Nephron (organoid): Measurements from ENCODE around the gene MUC20.
"Not testable (repeated sequence)": the region's sequence is repeated elsewhere in the genome, so short reads cannot be mapped to it uniquely, and the experiment has no call there.

Experiments
- H3K27ac Mint-ChIP-seq, 3 experiments: 2 replicates each; pipeline ENCODE4 v1.8.0; 2020; ENCODE audit warnings: mixed read lengths in 3 of 3, mild to moderate bottlenecking in 2 of 3, moderate library complexity in 1 of 3
- H3K27me3 Mint-ChIP-seq: 2 replicates; pipeline ENCODE4 v1.8.0; 2021; ENCODE audit warnings: low read depth, mild to moderate bottlenecking, moderate library complexity, mixed read lengths
- H3K36me3 Mint-ChIP-seq: 2 replicates; pipeline ENCODE4 v1.8.0; 2020; ENCODE audit warnings: low read depth, mixed read lengths
- H3K4me1 Mint-ChIP-seq: 2 replicates; pipeline ENCODE4 v1.8.0; 2020; ENCODE audit warnings: mixed read lengths
- H3K4me3 Mint-ChIP-seq, 3 experiments: 2 replicates each; pipeline ENCODE4 v1.8.0; 2020; ENCODE audit warnings: mild to moderate bottlenecking in 3 of 3, mixed read lengths in 3 of 3, moderate library complexity in 2 of 3
- H3K9me3 Mint-ChIP-seq: 2 replicates; pipeline ENCODE4 v1.8.0; 2020; ENCODE audit warnings: mixed read lengths
- TF ChIP-seq, protein P1 (sequence below), 3 experiments: fragments of 200-600 bp; sonication (generic); IDR thresholded peaks; one replicate each; pipeline ENCODE4 v1.5.0; 2021; ENCODE audit warnings: antibody characterized with exemption in 3 of 3; ENCODE audit not compliant: unreplicated experiment in 3 of 3

Gene MUC20

DNA sequence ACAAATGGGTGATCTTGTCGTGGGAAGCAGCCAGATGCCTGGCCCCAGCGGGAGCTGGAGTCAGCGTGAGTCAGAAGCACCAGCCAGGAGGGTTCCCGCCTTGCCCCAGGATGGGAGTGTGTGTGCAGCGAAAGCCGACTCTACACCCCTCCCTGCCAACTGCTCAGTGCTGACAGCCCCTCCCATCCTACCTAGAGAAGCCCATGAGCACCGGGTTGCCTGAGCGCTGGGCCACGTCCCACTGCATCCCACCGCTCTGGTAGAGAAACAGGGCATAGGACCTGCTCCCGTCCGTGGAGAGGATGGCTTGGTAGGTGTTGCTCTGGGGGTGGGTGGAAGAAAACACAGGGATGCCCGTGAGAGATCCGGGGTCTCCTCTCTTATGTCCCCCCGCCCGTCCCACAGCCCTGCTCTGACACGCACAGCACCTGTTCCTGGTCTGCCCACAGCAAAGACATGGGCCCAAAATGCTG is 48.1 kb downstream of the MUC20 start:
- no peak overlapping the region for H3K4me3 Mint-ChIP-seq
- H3K4me1 Mint-ChIP-seq: peaks cover 6% of the 10 kb centered on the region
- H3K9me3 Mint-ChIP-seq: no peaks in the 10 kb centered on the region
- H3K36me3 Mint-ChIP-seq: no peaks in the 10 kb centered on the region
- TF ChIP-seq, protein P1, sequence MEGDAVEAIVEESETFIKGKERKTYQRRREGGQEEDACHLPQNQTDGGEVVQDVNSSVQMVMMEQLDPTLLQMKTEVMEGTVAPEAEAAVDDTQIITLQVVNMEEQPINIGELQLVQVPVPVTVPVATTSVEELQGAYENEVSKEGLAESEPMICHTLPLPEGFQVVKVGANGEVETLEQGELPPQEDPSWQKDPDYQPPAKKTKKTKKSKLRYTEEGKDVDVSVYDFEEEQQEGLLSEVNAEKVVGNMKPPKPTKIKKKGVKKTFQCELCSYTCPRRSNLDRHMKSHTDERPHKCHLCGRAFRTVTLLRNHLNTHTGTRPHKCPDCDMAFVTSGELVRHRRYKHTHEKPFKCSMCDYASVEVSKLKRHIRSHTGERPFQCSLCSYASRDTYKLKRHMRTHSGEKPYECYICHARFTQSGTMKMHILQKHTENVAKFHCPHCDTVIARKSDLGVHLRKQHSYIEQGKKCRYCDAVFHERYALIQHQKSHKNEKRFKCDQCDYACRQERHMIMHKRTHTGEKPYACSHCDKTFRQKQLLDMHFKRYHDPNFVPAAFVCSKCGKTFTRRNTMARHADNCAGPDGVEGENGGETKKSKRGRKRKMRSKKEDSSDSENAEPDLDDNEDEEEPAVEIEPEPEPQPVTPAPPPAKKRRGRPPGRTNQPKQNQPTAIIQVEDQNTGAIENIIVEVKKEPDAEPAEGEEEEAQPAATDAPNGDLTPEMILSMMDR (IDR thresholded peaks at IDR 0.05; ENCODE audit: unreplicated experiment in 3 of 3): no peak
- H3K27me3 Mint-ChIP-seq: peaks cover 8% of the 10 kb centered on the region
- H3K27ac Mint-ChIP-seq: no peak overlapping the region

DNA sequence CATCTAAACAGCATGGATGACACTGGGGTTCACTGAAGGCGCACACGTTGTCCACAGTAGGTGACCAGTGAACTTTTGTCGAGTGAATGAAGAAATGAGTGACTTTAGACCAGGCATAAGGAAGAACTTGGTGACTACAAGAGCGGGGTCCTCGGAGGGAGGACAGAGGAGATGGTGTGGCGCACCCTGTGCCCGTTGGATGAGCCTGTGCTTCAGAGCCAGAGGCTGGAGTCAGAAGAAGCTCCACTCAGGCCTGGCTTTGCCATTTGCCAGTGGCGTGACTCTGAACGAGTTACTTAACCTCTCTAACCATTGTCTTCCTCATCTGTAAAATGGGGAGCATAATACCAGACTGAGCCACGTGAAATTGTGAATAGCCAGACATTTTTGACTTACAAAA is 48.8 kb downstream of the MUC20 start:
- TF ChIP-seq, protein P1 (IDR thresholded peaks at IDR 0.05; ENCODE audit: unreplicated experiment in 3 of 3): no peak
- Mint-ChIP-seq H3K4me1 (peaks cover 1% of the 10 kb centered on the region), H3K27me3 (peaks cover 5% of the 10 kb centered on the region), H3K4me3 (no peak overlapping the region), H3K27ac (no peak overlapping the region), H3K36me3 (no peaks in the 10 kb centered on the region), H3K9me3 (no peaks in the 10 kb centered on the region)

DNA sequence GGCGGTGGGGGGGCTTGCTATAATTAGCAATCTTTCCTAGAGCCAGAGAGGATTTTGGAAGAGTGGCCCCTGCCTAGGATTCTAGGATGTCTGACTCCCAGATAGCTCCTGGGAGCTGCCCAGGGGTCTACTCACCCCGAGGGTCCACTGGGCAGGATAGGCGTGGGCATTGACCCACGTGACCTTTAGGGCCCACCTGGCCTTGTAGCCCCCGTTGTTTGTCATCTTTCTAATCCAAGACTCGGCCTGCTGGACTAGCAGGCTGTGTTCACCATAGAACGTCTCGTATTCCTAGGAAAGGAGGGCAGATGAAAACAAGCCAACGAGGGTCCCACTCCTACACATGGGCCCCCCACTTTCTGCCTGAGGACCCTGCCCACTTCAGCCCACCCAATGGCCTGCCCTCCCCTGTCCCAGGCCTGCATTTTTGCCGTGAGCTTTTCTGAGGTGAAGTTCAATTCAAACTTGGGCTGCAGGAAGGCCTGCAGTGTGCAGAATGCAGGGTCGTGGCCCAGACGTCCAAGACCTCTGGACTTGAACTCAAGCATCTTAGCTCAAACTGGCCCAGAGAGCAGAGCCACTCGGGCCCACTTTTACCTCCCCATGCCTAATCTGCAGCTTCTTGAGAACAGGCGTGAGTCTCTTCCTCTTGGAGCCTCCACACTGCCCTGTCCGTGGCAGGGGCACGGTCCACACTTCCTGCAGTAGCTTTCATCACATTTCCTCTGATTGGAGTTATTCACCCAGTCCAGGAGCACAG is 49.5 kb downstream of the MUC20 start:
- TF ChIP-seq, protein P1 (IDR thresholded peaks at IDR 0.05; ENCODE audit: unreplicated experiment in 3 of 3): no peak
- H3K27me3 Mint-ChIP-seq: peaks cover 5% of the 10 kb centered on the region
- H3K4me3 Mint-ChIP-seq: no peak overlapping the region
- no peaks in the 10 kb centered on the region for H3K4me1 Mint-ChIP-seq
- H3K36me3 Mint-ChIP-seq: no peaks in the 10 kb centered on the region
- peaks cover 3% of the 10 kb centered on the region for H3K9me3 Mint-ChIP-seq
- H3K27ac Mint-ChIP-seq: no peak overlapping the region

- H3K9me3 Mint-ChIP-seq, H3K4me1 Mint-ChIP-seq, H3K4me3 Mint-ChIP-seq, H3K36me3 Mint-ChIP-seq, H3K27me3 Mint-ChIP-seq, H3K27ac Mint-ChIP-seq: not testable (repeated sequence)
Observed at GRCh38 chr3:195770841-195771645, 50.3 kb downstream of the MUC20 start.

DNA sequence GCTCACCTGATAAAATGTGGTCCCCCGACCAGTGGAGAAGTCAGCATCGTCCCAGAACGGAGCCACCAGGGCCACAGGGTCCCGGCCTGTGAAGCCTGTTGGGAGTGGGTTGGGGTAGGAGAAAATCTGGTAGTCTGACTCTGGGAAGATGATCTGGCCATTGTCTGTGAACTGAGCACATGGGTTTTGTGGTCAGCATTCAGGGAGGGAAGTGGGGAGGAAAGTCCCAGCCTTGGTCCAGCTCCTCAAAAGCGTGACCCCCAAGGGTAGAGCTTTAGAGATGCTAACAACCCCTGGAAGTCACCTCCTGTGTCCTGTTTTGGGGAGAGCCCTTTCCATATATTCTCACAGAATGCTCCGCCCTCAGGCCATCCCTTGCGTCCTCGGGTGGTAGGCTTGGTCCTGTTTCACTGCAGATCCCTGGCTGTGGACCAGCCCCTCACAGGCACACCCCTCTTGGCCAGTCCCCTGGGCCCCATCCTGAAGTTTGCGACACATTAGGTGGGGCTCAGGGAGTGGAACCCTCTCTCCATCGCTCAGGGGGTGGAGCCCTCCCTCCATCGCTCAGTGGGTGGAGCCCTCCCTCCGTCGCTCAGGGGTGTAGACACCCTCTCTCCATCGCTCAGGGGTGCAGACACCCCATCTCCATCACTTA is 51.0 kb downstream of the MUC20 start:
- H3K9me3 Mint-ChIP-seq: peaks cover 3% of the 10 kb centered on the region
- H3K27me3 Mint-ChIP-seq: peaks cover 5% of the 10 kb centered on the region
- no peaks in the 10 kb centered on the region for H3K36me3 Mint-ChIP-seq
- H3K4me1 Mint-ChIP-seq: no peaks in the 10 kb centered on the region
- TF ChIP-seq, protein P1 (IDR thresholded peaks at IDR 0.05; ENCODE audit: unreplicated experiment in 3 of 3): no peak
- no peak overlapping the region for H3K4me3 Mint-ChIP-seq
- no peak overlapping the region for H3K27ac Mint-ChIP-seq

DNA sequence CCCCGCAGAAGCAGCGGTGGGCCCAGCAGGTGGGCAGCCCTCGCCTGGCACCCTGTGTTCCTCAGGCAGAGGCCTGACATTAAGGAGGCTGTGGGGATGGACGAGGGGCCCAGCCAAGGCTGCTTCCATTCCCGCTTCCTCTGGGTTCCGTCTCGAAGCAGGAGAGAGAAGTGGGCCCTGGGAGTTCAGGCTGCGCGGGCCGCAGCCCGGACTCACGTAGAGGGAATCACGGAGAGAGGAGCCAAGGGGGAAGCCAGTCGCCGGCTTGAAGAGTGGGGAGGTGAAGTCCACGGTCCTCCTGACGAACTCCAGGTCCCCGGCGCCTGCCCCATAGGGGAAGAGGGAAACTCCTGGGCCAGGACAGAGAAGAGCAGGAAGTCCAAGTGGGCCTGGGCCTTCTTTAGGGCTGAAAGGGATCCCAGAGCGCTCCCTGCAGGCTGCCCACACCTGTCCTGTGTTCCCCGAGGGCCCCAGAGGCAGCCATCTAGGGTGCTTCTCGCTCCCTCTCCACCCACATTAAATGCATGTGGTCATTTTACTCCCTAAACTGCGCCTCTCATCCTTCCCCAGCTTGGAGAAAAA is 53.3 kb downstream of the MUC20 start:
- no peak overlapping the region for H3K27ac Mint-ChIP-seq
- no peaks in the 10 kb centered on the region for H3K36me3 Mint-ChIP-seq
- TF ChIP-seq, protein P1 (IDR thresholded peaks at IDR 0.05; ENCODE audit: unreplicated experiment in 3 of 3): no peak
- no peak overlapping the region for H3K4me3 Mint-ChIP-seq
- peaks cover 10% of the 10 kb centered on the region for H3K27me3 Mint-ChIP-seq
- peaks cover 12% of the 10 kb centered on the region for H3K9me3 Mint-ChIP-seq
- no peaks in the 10 kb centered on the region for H3K4me1 Mint-ChIP-seq
